Measurements from ENCODE around the gene PIGU.

GRCh38 chr20:34514897-34515483 lies 161.9 kb downstream of the PIGU start:
- TF ChIP-seq CTCF (IDR thresholded peaks at IDR 0.05) = no peak
- no peak for TF ChIP-seq POLR2A (IDR thresholded peaks at IDR 0.05)

Data from heart left ventricle (tissue), 13 donors.